NCI-H2029 (cell line): ENCODE results near the gene ZNRF1.
"Not testable (repeated sequence)": the region's sequence is repeated elsewhere in the genome, so short reads cannot be mapped to it uniquely, and the experiment has no call there.

ENCODE experiments used
- DNase-seq: peaks from one replicate; lab custom pipeline; 2025; lab: John Stamatoyannopoulos, UW

Gene ZNRF1

DNA sequence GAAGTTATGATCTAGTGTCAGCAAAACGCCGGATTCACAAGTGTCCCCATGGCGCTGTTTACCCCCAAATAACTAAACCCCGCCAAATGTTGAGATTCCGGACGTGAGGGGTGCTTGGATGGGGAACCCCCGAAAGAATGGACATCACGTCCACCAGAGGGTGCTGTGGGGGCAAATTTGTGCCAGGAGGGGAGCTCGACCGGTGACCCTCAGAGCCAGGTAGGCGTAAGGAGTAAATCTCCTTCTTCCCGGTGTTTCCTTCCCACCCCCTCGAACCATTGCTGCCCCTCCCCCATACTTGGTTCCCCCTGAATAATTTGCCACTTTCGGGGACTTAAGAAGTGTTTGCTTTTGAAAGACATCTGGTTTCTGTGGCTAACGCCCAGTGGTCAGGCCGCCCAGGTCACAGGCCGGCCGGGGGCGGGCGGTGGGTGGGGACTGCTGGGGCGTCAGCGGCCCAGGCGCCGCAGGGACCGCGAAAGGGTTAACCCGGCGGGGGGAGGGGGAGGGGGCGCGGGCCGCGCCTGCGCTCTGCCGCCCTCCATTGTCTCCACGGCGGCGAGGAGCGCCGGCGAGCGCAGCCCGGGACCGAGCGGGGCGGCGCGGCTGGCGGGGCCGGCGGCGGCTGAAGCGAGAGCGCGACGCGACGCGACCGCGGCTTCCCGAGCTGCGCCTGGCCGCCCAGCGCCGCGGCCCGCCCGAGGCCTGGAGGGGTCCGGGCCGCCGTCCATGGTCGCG lies at the start of gene ZNRF1:
Gene ZNRF1 (plus strand): TSS at position 544 of the 738 bp plus-strand sequence. CDS start 648 bp downstream, outside the sequence.
- DNase-seq = peak; percentile 51

DNA sequence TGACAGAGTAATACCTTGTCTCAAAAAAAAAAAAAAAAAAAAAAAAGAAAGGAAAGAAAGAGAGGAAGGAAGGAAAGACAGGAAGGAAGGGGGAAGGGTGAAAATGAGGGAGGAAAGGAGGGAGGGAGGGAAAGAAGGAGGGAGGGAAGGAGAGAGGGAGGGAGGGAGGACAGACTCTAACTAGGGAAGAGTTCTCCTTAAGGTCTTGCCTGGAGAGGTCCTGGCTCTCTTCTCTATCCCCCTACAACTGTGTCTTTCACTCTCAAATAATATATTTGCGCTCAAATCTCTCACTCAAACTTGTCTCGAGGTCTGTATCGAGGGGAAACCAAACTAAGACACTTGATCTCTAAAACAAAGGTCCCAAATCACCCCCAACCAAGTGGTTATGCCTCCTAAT lies 49.5 kb upstream of the ZNRF1 start:
- DNase-seq = no peak

DNA sequence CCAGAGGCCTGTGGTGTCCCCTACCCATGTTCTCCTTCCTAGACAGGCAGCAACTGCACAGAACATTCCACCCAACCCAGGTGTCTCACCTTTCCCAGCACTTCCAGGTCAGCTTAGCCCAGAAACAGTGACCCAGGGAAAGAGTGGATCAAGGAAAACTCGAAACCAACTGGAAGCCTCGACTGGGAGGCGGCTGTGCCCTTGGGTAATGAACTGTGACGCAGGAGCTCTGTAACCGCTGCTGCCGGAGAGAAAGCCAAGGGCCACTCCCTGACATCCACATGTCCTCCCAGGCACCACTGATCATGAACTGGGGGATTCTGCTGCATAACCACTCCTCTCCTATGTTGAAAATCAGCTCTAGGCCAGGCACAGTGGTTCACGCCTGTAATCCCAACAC lies 48.3 kb upstream of the ZNRF1 start:
- no peak for DNase-seq

DNA sequence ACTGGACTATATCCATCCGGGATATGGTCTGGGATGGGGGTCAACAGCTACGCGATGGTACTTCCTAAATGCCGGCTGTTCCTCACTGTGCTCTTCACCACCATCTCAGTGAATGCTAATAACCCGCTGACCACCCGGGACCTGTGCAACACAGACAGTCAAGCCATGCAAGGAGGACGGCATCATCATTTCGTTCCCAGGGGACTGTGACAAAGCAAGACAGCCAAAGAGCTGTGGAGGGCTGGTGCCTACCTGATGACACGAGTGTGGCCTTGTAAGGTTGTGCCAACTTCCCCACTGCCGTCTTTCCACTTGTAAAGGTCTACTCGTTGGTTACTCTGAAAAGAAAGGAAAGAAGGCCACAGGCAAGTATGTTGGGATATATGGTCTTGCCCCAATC lies 47.6 kb upstream of the ZNRF1 start:
- no peak for DNase-seq

DNA sequence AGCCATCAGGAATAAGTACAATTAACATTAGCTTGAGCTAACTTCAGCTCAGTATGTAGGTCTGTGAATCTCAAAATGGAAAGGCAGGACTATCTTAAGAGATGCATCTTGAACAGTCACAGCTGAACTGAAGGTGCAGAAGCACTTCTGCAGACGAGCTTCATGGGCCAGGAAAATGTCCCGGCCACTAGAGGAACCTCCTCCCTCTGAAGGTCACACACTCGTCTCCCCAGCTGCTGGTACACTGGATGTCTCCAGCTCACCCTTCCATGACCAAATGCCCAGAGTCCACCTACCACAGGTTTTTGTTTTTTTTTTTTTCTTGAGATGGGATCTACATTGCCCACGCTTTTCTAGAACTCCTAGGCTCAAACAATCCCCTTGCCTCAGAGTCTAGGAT lies 47.1 kb upstream of the ZNRF1 start:
- DNase-seq = no peak

DNA sequence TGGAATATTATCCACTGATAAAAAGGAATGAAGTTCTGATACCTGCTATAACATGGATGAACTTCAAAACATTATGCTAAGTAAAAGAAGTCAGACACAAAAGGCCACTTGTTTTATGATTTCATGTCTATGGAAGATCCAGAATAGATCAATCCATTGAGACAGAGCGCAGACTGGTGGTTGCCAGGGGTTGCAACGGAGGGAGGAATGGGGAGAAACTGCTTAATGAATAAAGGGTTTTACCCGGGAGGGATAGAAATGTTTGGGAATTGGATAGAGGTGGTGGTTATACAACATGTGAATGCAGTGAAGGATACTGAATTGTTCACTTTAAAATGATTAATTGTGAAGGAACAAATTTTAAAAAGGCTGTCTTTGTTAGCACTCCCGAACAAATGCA lies 44.1 kb upstream of the ZNRF1 start:
- DNase-seq = no peak

DNA sequence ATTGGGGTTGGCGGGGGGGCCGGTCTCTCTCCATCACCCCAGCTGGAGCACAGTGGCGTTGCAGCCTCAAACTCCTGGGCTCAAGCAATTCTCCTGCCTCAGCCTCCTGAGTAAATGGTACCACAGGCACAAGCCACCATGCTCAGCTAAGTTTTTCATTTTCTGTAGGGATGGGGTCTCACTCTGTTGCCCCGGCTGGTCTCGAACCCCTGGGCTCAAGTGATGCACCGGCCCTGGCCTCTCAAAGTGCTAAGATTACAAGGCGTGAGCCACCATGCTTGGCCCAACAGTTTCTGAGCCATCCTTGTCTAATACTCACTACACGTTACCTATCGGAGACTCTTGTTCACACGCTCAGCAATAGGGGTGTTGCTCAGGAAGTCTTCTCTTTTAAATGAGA lies 25.5 kb upstream of the ZNRF1 start:
- DNase-seq = no peak

DNA sequence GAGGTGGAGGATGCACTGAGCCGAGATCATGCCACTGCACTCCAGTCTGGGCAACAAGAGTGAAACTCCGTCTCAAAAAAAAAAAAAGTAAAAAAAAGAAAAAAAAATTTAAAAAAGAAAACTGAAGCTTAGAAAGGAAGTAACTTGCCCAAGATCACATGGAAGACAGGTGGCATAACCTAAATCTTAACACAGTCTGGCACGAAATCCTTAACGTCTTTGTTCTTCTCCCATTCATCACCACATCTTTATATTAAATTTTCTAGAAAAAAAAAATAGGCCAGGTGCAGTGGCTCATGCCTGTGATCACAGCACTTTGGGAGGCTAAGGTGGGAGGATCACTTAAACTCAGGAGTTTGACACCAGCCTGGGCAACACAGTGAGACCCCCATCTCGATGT lies 23.2 kb upstream of the ZNRF1 start:
- DNase-seq = no peak

DNA sequence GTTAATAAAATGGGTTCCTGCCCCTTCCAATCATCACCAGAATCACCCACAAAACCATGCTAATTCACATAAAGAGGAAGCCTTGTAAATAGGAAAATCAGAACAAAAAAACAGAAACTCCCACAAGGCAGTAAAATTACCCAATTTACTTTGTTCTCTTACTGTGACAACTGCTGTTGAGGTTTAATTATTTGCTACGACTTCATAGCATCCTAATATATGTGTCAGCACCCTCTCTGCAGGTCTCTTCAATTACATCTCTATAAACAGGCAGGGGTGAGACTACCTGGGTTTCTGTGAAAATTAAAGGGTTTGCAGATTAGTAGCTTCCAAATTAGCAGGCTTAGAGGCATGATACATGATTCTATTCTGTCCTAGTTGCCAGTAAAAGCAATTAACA lies 16.6 kb upstream of the ZNRF1 start:
- no peak for DNase-seq

DNA sequence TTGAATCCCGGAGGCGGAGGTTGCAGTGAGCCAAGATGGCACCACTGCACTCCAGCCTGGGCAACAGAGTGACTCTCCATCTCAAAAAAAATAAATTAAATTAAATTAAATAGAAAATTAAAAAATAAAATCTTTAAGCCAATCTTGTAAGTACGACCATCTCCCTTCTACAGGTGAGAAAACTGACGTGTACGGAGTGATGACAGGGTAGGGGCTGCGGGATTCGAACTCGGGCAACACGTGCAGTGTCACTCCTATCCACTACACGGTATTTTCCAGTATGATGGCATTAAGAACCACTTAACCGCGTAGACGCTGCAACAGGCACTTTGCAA lies 14.7 kb upstream of the ZNRF1 start:
- DNase-seq = no peak

DNA sequence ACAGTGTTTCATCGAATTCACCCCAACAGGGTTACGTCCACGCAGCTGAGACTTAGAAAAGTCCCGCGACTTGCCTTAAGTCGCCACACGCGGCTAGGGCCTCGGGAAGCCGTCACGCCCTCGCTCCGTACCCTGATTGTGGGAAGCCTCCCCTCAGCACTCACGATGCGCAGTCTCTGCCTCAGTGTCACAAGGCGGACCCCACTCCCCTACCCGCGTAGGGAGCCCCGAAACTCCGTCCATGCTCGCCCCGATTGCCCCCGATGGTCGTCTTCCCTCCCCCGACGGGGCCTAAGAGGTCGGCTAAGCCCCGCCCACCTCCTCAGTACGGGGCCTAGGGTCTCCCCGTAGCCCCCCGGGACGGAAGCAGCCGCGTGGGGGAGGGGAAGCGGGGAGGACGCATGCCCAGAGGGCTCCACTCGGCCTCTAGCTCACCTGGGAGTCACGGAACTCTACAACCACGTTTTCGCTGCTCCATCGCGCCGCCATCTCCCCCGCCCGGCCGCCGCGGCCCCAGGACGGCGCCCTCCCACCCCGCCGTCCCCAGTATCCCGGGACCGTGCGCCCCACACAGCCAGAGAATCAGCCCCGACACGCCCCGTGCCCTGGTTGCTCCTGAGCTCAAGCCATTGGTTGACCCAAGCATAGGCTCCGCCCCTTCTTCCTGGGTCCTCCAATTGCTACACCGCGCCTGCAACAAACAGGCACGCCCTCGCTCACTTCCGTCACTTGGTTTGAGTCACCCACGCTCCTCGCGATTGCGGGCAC lies 14.1 kb upstream of the ZNRF1 start, which contains the start of gene WDR59:
Gene WDR59 (minus strand): TSS at position 595 of the 768 bp plus-strand sequence. CDS start 106 bp downstream, at position 489.
- DNase-seq = peak; percentile 96

DNA sequence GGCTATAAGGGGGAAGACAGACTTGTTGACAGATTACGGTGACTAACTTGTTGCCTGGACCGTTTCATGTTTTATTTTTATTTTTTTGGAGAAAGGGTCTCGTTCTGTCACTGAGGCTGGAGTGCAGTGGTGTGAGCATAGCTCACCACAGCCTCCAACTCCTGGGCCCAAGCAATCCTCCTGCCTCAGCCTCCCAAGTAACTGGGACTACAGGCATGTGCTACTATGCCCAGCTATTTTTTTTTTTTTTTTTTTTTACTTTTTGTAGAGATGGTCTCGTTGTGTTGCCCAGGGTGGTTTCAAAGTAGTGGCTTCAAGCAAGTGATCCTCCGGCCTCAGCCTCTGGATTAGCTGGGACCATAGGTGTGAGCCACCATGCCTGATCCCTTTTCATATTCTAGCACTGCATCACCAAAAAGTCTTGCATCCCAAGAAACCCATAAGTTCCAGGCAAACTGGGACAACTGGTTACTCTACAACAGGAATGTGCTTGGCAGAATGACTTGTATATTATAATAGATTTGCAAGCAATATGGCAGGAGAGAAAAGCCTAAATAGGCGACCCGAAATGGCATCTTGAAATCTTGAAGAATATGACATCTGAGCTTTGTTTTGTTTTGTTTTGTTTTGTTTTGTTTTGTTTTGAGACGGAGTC lies 11.7 kb upstream of the ZNRF1 start:
- no peak for DNase-seq

DNA sequence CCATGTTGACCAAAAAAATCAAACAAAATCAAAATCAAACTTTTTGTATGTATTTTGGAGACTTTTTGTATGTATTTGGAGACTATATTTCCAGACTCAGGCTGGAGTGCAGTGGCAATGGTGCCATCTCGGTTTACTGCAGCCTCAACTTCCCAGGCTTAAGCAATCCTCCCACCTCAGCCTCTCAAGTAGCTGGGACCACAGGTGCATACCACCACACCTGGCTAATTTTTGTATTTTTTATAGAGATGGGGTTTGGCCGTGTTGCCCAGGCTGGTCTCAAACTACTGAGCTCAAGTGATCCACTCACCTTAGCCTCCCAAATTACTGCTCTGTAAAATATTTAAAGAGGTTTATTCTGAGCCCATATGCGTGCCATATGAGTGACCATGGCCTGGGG lies 9.0 kb upstream of the ZNRF1 start:
- not testable (repeated sequence) for DNase-seq

DNA sequence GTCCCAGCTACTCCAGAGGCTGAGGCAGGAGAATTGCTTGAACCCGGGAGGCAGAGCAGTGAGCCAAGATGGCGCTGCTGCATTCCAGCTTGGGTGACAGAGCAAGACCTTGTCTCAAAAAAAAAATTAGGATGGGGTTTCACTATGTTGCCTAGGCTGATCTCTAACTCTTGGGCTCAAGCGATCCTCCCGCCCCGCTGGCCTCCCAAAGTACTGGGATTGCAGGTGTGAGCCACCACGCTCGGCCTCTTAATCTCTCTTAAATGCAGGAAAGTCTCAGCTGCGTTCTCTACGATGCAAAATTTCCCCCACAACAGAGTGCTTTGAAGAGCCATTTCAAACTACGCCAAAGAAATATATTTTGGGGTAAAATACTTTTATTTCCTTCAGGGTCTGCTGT lies 8.0 kb upstream of the ZNRF1 start:
- DNase-seq = no peak

DNA sequence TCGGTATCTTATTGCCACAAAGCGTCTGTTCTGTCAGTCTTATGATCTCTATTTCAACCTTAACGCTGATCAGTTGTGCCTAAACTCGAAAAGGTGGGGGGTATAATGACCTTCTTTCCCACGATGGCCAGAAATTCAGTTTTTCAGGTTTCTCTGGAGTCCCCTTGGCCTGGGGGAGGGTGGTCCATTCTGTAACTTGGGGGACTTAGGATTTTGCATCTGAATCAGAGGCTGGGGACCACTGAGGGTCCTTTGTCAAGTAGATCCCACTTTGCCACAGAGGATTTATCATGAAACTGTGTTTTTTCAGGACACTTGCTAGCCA lies 7.6 kb upstream of the ZNRF1 start:
- DNase-seq = no peak

DNA sequence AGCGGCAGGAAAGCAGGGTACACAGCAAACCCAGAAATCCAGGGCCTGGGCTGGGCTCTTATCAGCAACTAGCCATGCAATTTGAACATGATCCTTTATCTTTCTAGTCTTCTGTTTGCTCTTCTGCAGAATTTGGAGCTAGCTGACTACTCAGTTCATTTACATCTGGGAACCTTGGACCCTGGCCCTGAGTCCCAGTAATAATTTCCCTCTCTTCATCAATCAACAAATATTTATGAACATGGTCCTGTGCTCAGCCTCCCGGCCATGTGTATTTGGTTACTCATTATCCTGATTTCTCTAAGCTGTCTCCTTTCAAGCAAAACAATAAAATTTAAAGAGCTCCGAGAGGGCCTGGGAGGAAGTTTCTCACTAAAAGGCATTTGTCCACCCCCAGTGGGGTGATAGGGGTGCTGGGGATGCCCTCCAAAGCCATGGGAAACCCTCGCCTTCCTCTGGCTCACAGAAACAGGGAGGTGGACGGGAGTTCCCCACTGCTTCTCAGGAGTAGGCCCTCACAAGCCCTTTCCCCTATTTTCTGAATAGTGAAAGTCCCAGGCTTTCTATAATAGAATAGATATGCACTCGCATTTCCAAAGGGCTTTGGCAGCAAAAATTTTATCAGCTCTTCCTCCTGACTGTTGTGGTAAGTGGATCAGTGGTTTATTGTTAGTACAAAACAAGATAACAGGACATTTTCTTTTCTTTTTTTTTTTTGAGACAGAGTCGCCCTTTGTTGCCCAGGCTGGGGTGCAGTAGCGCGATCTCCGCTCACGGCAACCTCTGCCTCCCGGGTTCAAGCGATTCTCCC lies 7.0 kb upstream of the ZNRF1 start:
- DNase-seq = no peak

DNA sequence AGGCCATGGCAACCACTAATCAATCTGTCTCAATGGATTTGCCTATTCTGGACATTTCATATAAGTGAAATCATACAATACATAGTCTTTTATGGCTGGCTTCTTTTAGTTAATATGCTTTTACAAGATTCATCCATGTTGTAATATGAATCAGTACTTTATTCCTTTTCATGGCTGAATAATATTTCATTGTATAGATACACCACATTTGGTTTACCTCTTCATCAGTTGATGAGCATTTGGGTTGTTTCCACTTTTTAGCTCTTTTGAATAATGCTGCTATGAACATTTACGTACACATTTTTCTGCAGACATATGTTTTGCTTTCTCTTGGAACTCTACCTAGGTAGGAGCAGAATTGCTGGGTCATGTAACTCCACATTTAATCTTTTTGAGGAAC lies 2.8 kb upstream of the ZNRF1 start:
- DNase-seq = no peak

DNA sequence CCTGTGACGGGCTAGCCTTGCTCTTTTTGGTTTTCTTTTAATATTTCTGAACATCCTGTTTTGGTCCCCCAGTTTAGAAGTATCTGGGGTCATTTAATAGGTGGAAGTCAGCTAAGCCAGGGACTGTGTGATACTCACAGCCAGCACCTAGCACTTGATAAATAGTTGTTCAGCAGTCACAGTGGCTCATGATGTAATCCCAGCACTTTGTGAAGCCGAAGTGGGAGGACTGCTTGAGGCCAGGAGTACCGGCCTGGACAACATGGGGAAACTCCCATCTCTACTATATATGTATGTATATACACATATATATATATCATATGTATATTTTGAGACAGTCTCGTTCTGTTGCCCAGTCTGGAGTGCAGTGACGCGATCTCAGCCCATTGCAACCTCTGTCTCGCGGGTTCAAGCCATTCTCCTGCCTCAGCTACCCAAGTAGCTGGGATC lies 1.8 kb upstream of the ZNRF1 start:
- DNase-seq = no peak

DNA sequence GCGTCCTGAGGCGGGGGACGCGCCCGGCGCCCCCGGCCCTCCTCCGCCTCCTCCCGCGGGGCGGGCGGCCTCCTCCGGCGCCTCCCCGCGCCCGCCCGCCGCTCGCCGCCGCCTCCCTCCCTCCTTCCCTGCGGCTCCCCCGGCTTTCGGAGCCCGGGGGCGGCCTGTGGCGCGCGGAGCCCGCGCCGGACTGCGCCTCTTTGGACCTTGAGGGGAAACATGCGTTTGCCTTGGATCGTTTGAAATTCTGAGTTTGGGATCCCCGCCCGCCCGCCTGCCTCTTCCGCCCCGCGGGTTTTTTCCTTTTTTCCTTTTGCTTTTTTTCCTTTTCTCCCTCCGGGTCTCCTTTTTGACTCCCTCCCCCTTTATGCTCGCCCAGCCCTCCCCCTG lies 390 bp downstream of the ZNRF1 start:
- no peak for DNase-seq

DNA sequence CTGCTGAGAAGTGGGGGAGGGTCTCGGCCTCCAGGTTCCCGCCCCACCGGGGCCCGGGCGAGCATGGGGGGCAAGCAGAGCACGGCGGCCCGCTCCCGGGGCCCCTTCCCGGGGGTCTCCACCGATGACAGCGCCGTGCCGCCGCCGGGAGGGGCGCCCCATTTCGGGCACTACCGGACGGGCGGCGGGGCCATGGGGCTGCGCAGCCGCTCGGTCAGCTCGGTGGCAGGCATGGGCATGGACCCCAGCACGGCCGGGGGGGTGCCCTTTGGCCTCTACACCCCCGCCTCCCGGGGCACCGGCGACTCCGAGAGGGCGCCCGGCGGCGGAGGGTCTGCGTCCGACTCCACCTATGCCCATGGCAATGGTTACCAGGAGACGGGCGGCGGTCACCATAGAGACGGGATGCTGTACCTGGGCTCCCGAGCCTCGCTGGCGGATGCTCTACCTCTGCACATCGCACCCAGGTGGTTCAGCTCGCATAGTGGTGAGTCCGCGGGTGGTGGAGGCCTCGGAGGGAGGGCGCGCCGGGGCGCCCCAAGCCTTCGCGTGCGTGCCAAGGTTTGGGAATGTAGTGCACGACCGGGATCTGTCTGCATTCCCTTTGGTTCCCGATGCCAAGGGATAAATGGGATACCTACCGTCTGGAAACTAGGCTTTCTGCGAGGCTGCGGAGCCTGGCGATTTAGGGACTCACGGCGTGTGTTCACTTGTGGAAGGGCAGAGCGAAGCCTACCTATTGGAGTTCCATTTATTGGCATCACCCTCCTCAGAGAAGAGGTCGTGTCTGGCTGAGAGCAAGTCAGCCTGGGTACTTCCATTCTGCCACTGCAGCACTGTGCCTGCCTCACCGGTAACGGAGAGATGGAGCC lies 1.0 kb downstream of the ZNRF1 start:
- no peak for DNase-seq

DNA sequence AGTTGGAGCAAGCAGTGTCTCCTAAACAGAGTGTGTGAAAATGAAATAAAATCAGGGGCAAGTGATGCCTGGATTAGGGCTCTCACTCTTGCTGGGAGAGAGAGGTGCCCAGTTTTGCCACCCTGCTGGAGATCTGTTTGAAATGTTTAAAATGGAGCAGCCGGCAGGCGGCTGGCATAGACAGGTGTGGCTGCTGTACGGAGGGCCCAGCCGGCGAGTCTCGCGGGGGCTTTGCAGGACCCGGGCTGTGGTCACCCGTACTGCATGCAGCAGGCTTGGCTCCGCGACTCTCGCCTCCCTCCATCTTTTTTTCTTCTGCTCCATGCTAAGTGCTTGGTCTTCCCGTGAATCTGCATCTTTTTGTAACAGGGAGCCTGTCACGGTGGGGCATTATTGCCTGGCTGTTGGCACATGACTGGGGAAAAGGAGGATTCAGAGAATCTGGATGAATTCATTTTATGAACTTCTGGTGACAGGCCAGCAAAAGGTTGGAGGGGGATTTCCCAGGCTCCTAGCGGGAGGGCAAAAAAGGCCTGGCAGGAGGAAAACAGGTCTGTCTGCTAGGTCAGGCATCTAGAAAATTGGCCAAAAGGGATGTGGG lies 1.8 kb downstream of the ZNRF1 start:
- DNase-seq = no peak
